WTC11 (cell line): ENCODE measurements around the gene WDR1. TPM values are rescaled to one million over a fixed set of nuclear protein-coding genes. Genes with fewer than 3 reads are reported as not detected.

Experiments
- ATAC-seq: fragments of 200-7000 bp; cut with Tn5 transposase; 2 replicates; pipeline ENCODE4 v1.10.0; 2021; ENCODE audit warnings: mild to moderate bottlenecking, moderate library complexity
- CTCF ChIA-PET: fragments of 300-600 bp; sonication (Branson Sonifier 250); formaldehyde crosslinking; loops from one replicate; lab custom pipeline; 2021; ENCODE audit warnings: antibody characterized with exemption; lab: Charles Lee
- POLR2A ChIA-PET: fragments of 350-600 bp; sonication (Branson Sonifier 250); formaldehyde crosslinking; loops from one replicate; lab custom pipeline; 2021; ENCODE audit warnings: antibody characterized with exemption; lab: Charles Lee
- DNase-seq: peaks from one replicate; pipeline ENCODE4 v3.0.0; 2021; ENCODE audit warnings: low spot score
- H3K27ac Mint-ChIP-seq: 2 replicates; pipeline ENCODE4 v1.8.0; 2021; ENCODE audit warnings: mixed read lengths
- H3K27me3 Mint-ChIP-seq: 2 replicates; pipeline ENCODE4 v1.8.0; 2021; ENCODE audit warnings: low read depth, mild to moderate bottlenecking, moderate library complexity, mixed read lengths
- H3K36me3 Mint-ChIP-seq: 2 replicates; pipeline ENCODE4 v1.8.0; 2021; ENCODE audit warnings: mixed read lengths
- H3K4me1 Mint-ChIP-seq: 2 replicates; pipeline ENCODE4 v1.8.0; 2022; ENCODE audit warnings: mixed read lengths
- H3K4me3 Mint-ChIP-seq: 2 replicates; pipeline ENCODE4 v1.8.0; 2021; ENCODE audit warnings: mild to moderate bottlenecking, moderate library complexity, mixed read lengths
- H3K9me3 Mint-ChIP-seq: 2 replicates; pipeline ENCODE4 v1.8.0; 2021; ENCODE audit warnings: mixed read lengths
- CDX4 ChIP-seq: fragments of 250-450 bp; sonication (Bioruptor Pico); IDR thresholded peaks from 2 replicates; pipeline ENCODE4 v1.9.0; 2021; ENCODE audit warnings: moderate library complexity, mild to moderate bottlenecking, inconsistent platforms, borderline replicate concordance
- E2F1 ChIP-seq: sonication (generic); formaldehyde crosslinking; IDR thresholded peaks from 2 replicates; pipeline ENCODE4 v1.8.0; 2022; ENCODE audit warnings: mild to moderate bottlenecking, missing genetic modification reagents
- FOXP1 ChIP-seq: sonication (generic); formaldehyde crosslinking; IDR thresholded peaks from 2 replicates; pipeline ENCODE4 v1.8.0; 2022; ENCODE audit warnings: missing genetic modification reagents, mild to moderate bottlenecking, moderate library complexity, borderline replicate concordance
- GABPB1 ChIP-seq: sonication (generic); formaldehyde crosslinking; IDR thresholded peaks from 2 replicates; pipeline ENCODE4 v1.8.1; 2023; ENCODE audit warnings: mild to moderate bottlenecking, missing genetic modification reagents
- GRHL2 ChIP-seq: fragments of 250-450 bp; sonication (Bioruptor Pico); IDR thresholded peaks from 2 replicates; pipeline ENCODE4 v1.8.0; 2022; ENCODE audit warnings: mild to moderate bottlenecking, moderate library complexity; ENCODE audit not compliant: insufficient replicate concordance, severe bottlenecking
- MAX ChIP-seq: sonication (generic); formaldehyde crosslinking; IDR thresholded peaks from 2 replicates; pipeline ENCODE4 v1.8.0; 2022; ENCODE audit warnings: mild to moderate bottlenecking, missing genetic modification reagents
- NFATC4 ChIP-seq: fragments of 250-450 bp; sonication (Bioruptor Pico); IDR thresholded peaks from 2 replicates; pipeline ENCODE4 v1.9.0; 2021; ENCODE audit warnings: mild to moderate bottlenecking
- PREB ChIP-seq: sonication (generic); formaldehyde crosslinking; IDR thresholded peaks from 2 replicates; pipeline ENCODE4 v1.8.1; 2022; ENCODE audit warnings: mild to moderate bottlenecking, missing genetic modification reagents, moderate library complexity, borderline replicate concordance
- SOX15 ChIP-seq: fragments of 250-450 bp; sonication (Bioruptor Pico); IDR thresholded peaks from 2 replicates; pipeline ENCODE4 v1.9.0; 2021; ENCODE audit warnings: mild to moderate bottlenecking
- STAT6 ChIP-seq: sonication (generic); formaldehyde crosslinking; conservative IDR thresholded peaks from 2 replicates; pipeline ENCODE4 v1.8.1; 2023; ENCODE audit warnings: mild to moderate bottlenecking, low read depth, missing genetic modification reagents, moderate library complexity
- TP53 ChIP-seq: sonication (generic); formaldehyde crosslinking; IDR thresholded peaks from 2 replicates; pipeline ENCODE4 v1.8.1; 2023; ENCODE audit warnings: mild to moderate bottlenecking, missing genetic modification reagents
- ZNF121 ChIP-seq: sonication (generic); formaldehyde crosslinking; IDR thresholded peaks from 2 replicates; pipeline ENCODE4 v1.8.0; 2023; ENCODE audit warnings: missing genetic modification reagents
- ZNF512 ChIP-seq: sonication (generic); formaldehyde crosslinking; IDR thresholded peaks from 2 replicates; pipeline ENCODE4 v1.8.1; 2022; ENCODE audit warnings: missing genetic modification reagents, borderline replicate concordance
- total RNA-seq: library from RNA; stranded (reverse); gene quantifications from 3 replicates; pipeline ENCODE4 v1.2.3, GENCODE V29; 2021
- TF ChIP-seq, protein P1 (sequence below): fragments of 250-450 bp; sonication (Bioruptor Pico); IDR thresholded peaks from 2 replicates; pipeline ENCODE4 v1.8.0; 2021; ENCODE audit warnings: mild to moderate bottlenecking
- TF ChIP-seq, protein P2 (sequence below): sonication (generic); formaldehyde crosslinking; IDR thresholded peaks from 2 replicates; pipeline ENCODE4 v1.8.1; 2023; ENCODE audit warnings: mild to moderate bottlenecking, moderate library complexity, missing genetic modification reagents

The WDR1 gene
- total RNA-seq, 1 experiment from 2014 or later: 288 TPM

DNA sequence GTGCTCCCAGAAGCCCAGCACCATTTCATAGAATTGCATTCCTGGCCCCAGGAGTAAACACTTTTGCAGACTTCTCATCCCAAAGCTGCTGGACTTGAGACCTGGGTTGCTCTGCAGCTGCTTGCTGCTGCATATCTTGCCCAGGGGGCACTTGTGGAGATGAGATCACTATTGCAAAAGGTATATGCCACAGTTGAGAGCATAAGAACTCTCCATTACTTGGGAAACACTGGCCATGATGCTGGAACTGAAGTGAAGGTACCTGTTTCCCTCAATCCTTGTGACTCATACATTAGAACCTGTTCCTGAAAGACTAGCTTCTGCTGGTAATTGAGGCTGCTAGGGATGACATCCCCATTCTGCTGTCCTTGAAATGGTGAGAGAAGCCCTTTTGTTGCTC lies 43.1 kb upstream of the WDR1 start:
- ATAC-seq (no peak), DNase-seq (no peak)
- TF ChIP-seq MAX (CRISPR knock-in tag) (no peak), GRHL2 (no peak), CDX4 (CRISPR knock-in tag) (no peak), SOX15 (CRISPR knock-in tag) (no peak), TP53 (CRISPR knock-in tag) (no peak), STAT6 (CRISPR knock-in tag) (no peak), FOXP1 (CRISPR knock-in tag) (no peak), ZNF121 (CRISPR knock-in tag) (no peak), NFATC4 (no peak), E2F1 (CRISPR knock-in tag) (no peak), PREB (CRISPR knock-in tag) (no peak)
- TF ChIP-seq, protein P1, sequence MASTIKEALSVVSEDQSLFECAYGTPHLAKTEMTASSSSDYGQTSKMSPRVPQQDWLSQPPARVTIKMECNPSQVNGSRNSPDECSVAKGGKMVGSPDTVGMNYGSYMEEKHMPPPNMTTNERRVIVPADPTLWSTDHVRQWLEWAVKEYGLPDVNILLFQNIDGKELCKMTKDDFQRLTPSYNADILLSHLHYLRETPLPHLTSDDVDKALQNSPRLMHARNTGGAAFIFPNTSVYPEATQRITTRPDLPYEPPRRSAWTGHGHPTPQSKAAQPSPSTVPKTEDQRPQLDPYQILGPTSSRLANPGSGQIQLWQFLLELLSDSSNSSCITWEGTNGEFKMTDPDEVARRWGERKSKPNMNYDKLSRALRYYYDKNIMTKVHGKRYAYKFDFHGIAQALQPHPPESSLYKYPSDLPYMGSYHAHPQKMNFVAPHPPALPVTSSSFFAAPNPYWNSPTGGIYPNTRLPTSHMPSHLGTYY (CRISPR knock-in tag): no peak
- TF ChIP-seq, protein P2, sequence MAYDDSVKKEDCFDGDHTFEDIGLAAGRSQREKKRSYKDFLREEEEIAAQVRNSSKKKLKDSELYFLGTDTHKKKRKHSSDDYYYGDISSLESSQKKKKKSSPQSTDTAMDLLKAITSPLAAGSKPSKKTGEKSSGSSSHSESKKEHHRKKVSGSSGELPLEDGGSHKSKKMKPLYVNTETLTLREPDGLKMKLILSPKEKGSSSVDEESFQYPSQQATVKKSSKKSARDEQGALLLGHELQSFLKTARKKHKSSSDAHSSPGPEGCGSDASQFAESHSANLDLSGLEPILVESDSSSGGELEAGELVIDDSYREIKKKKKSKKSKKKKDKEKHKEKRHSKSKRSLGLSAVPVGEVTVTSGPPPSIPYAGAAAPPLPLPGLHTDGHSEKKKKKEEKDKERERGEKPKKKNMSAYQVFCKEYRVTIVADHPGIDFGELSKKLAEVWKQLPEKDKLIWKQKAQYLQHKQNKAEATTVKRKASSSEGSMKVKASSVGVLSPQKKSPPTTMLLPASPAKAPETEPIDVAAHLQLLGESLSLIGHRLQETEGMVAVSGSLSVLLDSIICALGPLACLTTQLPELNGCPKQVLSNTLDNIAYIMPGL (CRISPR knock-in tag): no peak
- Mint-ChIP-seq H3K27me3 (peaks cover 10% of the 10 kb centered on the region), H3K9me3 (no peaks in the 10 kb centered on the region), H3K36me3 (no peaks in the 10 kb centered on the region), H3K27ac (no peak overlapping the region), H3K4me3 (no peak overlapping the region), H3K4me1 (peaks cover 6% of the 10 kb centered on the region)
- ChIA-PET POLR2A (no interaction called here), CTCF (interaction anchor here (1.2 to 4.3 kb wide), 8 partner anchors 9 to 367 kb away, joined by 3 to 58 read pairs (median 6); partner anchors contain the start of gene ZNF518B)

- Mint-ChIP-seq H3K27me3 (peaks cover 12% of the 10 kb centered on the region), H3K4me1 (peaks cover 6% of the 10 kb centered on the region), H3K27ac (no peak overlapping the region), H3K4me3 (no peak overlapping the region), H3K36me3 (no peaks in the 10 kb centered on the region), H3K9me3 (peaks cover 6% of the 10 kb centered on the region)
- TF ChIP-seq STAT6 (CRISPR knock-in tag) (no peak), GABPB1 (CRISPR knock-in tag) (no peak), ZNF512 (no peak)
- DNase-seq (no peak), ATAC-seq (no peak)
- ChIA-PET CTCF (interaction anchor here (0.6 to 4.3 kb wide), 46 partner anchors 8 to 395 kb away, joined by 3 to 58 read pairs (median 4); partner anchors contain the start of genes WDR1 and ZNF518B), POLR2A (interaction anchor here (0.8 kb wide), 1 partner anchor 41 kb away, joined by 10 read pairs; the partner anchor contains the start of gene WDR1)
These were observed 41.8 kb upstream of the WDR1 start for GRCh38 chr4:10158333-10158942.
